DMS 273 (cell line): ENCODE data around the gene EYA2.

Experiments used
- DNase-seq: peaks from one replicate; lab custom pipeline; 2025; ENCODE audit not compliant: unreplicated experiment; lab: John Stamatoyannopoulos, UW

Gene EYA2

GRCh38 chr20:47058236-47058635 lies 163.6 kb downstream of the EYA2 start:
- DNase-seq: no peak

- no peak for DNase-seq
These were observed 164.9 kb downstream of the EYA2 start for GRCh38 chr20:47059536-47059935.

- no peak for DNase-seq
These were observed 166.9 kb downstream of the EYA2 start for GRCh38 chr20:47061549-47061948.

- no peak for DNase-seq
These were observed 167.7 kb downstream of the EYA2 start for GRCh38 chr20:47062226-47062890.

- DNase-seq: peak; percentile 12
These were observed 168.8 kb downstream of the EYA2 start for GRCh38 chr20:47063407-47063806.

GRCh38 chr20:47063808-47064207 lies 169.2 kb downstream of the EYA2 start:
- no peak for DNase-seq

GRCh38 chr20:47066484-47067270 lies 172.0 kb downstream of the EYA2 start:
- DNase-seq: no peak

- DNase-seq: no peak
These were observed 173.1 kb downstream of the EYA2 start for GRCh38 chr20:47067776-47068175.

GRCh38 chr20:47070176-47070575 lies 175.5 kb downstream of the EYA2 start:
- no peak for DNase-seq

GRCh38 chr20:47071646-47072185 lies 177.1 kb downstream of the EYA2 start:
- DNase-seq: no peak

GRCh38 chr20:47073766-47074475 lies 179.3 kb downstream of the EYA2 start:
- DNase-seq: no peak

- no peak for DNase-seq
These were observed 180.6 kb downstream of the EYA2 start for GRCh38 chr20:47075263-47075662.

GRCh38 chr20:47079047-47079446 lies 184.4 kb downstream of the EYA2 start:
- DNase-seq: no peak

GRCh38 chr20:47080365-47080764 lies 185.7 kb downstream of the EYA2 start:
- no peak for DNase-seq

- no peak for DNase-seq
These were observed 191.7 kb downstream of the EYA2 start for GRCh38 chr20:47086316-47086715.

- no peak for DNase-seq
These were observed 193.7 kb downstream of the EYA2 start for GRCh38 chr20:47088335-47088734.

GRCh38 chr20:47089151-47089550 lies 194.5 kb downstream of the EYA2 start:
- no peak for DNase-seq

GRCh38 chr20:47090835-47091234 lies 196.2 kb downstream of the EYA2 start:
- no peak for DNase-seq

- DNase-seq: no peak
These were observed 198.8 kb downstream of the EYA2 start for GRCh38 chr20:47093320-47093966.

GRCh38 chr20:47095690-47096089 lies 201.0 kb downstream of the EYA2 start:
- no peak for DNase-seq
